GM12891 (cell line): ENCODE data around the gene KCNJ1.

Experiments used
- PAX5 ChIP-seq: IDR thresholded peaks from 2 replicates; pipeline ENCODE4 v1.6.1; 2011; ENCODE audit warnings: low read length, moderate library complexity, mild to moderate bottlenecking; ENCODE audit not compliant: insufficient read depth, severe bottlenecking
- POLR2A ChIP-seq: IDR thresholded peaks from 2 replicates; pipeline ENCODE4 v1.6.1; 2011; ENCODE audit warnings: low read depth, low read length, control low read depth
- POLR2AphosphoS5 ChIP-seq: IDR thresholded peaks from 2 replicates; pipeline ENCODE4 v1.6.1; 2011; ENCODE audit warnings: low read depth, low read length, control low read depth
- TAF1 ChIP-seq: IDR thresholded peaks from 2 replicates; pipeline ENCODE4 v1.6.1; 2011; ENCODE audit warnings: low read depth, low read length, control low read depth

- no peak for TF ChIP-seq POLR2AphosphoS5
- no peak for TF ChIP-seq POLR2A
- TF ChIP-seq PAX5: no peak
- no peak for TF ChIP-seq TAF1
These were observed 48.0 kb upstream of the KCNJ1 start for GRCh38 chr11:128915149-128915521.
